ENCODE measurements around the gene RECQL5.

DNA sequence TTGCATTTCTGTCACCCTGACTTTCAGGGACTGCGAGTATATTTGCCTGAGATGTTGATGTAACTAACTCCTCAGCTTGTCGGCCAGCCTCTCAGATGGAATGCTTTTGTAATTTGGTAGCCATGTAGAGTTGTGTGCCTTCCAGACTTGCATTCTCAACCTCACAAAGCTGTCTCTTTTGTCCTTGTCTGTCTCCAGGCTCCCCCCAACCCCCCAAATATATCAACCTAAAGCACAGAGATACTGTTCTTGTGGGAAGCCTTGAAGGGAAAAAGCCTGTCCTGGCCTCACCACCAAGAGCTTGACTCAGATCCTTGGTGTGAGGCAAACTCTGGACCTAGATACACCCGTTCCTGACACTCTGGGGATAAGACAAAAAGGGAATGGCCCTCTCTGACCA, 18.5 kb upstream of the RECQL5 start:
- TF ChIP-seq, protein P1, sequence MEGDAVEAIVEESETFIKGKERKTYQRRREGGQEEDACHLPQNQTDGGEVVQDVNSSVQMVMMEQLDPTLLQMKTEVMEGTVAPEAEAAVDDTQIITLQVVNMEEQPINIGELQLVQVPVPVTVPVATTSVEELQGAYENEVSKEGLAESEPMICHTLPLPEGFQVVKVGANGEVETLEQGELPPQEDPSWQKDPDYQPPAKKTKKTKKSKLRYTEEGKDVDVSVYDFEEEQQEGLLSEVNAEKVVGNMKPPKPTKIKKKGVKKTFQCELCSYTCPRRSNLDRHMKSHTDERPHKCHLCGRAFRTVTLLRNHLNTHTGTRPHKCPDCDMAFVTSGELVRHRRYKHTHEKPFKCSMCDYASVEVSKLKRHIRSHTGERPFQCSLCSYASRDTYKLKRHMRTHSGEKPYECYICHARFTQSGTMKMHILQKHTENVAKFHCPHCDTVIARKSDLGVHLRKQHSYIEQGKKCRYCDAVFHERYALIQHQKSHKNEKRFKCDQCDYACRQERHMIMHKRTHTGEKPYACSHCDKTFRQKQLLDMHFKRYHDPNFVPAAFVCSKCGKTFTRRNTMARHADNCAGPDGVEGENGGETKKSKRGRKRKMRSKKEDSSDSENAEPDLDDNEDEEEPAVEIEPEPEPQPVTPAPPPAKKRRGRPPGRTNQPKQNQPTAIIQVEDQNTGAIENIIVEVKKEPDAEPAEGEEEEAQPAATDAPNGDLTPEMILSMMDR (IDR thresholded peaks at IDR 0.05): no peak
- TF ChIP-seq POLR2A (IDR thresholded peaks at IDR 0.05): no peak

Data from tibial nerve (tissue), 3 donors.